ENCODE data around the gene CALB2. TPM values are rescaled to one million over a fixed set of nuclear protein-coding genes. Genes with fewer than 3 reads are reported as not detected.
A peak's percentile ranks its signal among the peaks of the same experiment; 100 is the strongest.

The CALB2 gene
- total and polyA plus RNA-seq, 2 of the 8 experiments (the other 6 are each of a cell fraction or from before 2014, with no cell fraction given): 1.9 to 2.6 TPM

DNA sequence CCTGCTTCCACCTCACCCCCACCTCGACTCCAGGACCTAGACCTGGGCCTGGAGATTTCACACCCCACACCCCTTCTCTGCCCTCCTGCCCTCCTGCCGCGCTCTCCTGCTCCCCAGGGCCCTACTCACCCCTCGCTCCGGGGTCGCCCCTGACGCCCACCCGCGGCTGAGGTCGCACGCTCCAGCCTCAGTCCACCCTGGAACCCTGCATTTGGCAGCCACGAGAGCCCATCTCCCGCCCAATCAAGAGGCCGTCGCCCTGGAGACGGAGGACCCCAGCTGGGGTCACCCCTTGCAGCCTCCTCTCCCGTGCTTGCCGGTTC, 67.2 kb downstream of the CALB2 start:
- Histone ChIP-seq H3K4me2 (ENCODE audit: insufficient read depth in 1 of 2, low read depth in 2 of 2, low read length in 2 of 2) (peak overlapping the region; percentile 82), H3K27me3 (replicated peaks in 1 of 4; ENCODE audit: control insufficient read depth in 3 of 4, extremely low read depth in 1 of 4, insufficient read depth in 3 of 4, low read length in 3 of 4) (peaks cover 0 to 13% (median 5%) of the 10 kb centered on the region in 4 experiments; a peak in 4 of 7 replicates), H2AFZ (ENCODE audit: low read length) (peak overlapping the region; percentile 67; the same call in 1 of the 2 replicates), H3K56ac (replicated peaks; ENCODE audit: insufficient read length, low read depth, low read length) (peak overlapping the region; percentile 63), H4K20me1 (replicated peaks in 1 of 2; ENCODE audit: control insufficient read depth in 1 of 2, insufficient read depth in 2 of 2, low read length in 2 of 2) (peaks cover 0 to 3% of the 10 kb centered on the region in 2 experiments), H4K5ac (ENCODE audit: insufficient read length, low read depth, low read length) (peak overlapping the region; percentile 47), H4K91ac (replicated peaks; ENCODE audit: insufficient read length, low read length) (peak overlapping the region; percentile 82), H3K4ac (replicated peaks; ENCODE audit: insufficient read length, low read depth, low read length) (peak overlapping the region; percentile 59), H3K27ac (ENCODE audit: low read depth, low read length) (no peak overlapping the region), H3K23me2 (ENCODE audit: low read depth, low read length) (peaks cover 5% of the 10 kb centered on the region; the same call in 1 of the 2 replicates), H3K4me3 (ENCODE audit: extremely low read depth in 1 of 4, insufficient read depth in 2 of 4, low read depth in 3 of 4, low read length in 4 of 4) (peak overlapping the region; percentile 63 to 83 (median 74)), H2BK12ac (ENCODE audit: low read depth, low read length) (peak overlapping the region; percentile 75; the same call in 1 of the 2 replicates), H2BK15ac (ENCODE audit: low read length) (no peak overlapping the region; the same call in 1 of the 2 replicates), H3K4me1 (replicated peaks in 1 of 4; ENCODE audit: control insufficient read depth in 3 of 4, insufficient read depth in 4 of 4, low read length in 3 of 4) (peaks cover 0 to 5% (median 3%) of the 10 kb centered on the region in 4 experiments; a peak in 5 of 7 replicates), H2AK5ac (ENCODE audit: low read depth, low read length) (no peak overlapping the region), H2BK20ac (ENCODE audit: low read length) (no peak overlapping the region), H2BK120ac (replicated peaks; ENCODE audit: low read depth, low read length) (no peak overlapping the region), H3K79me2 (ENCODE audit: control insufficient read depth in 1 of 2, insufficient read depth in 2 of 2, low read length in 2 of 2) (no peaks in the 10 kb centered on the region), H3K23ac (ENCODE audit: insufficient read length) (no peak overlapping the region), H3K18ac (ENCODE audit: extremely low read depth, low read length) (peak overlapping the region; percentile 87), H4K8ac (ENCODE audit: extremely low read depth, insufficient read depth, low read length) (peak overlapping the region; percentile 82; the same call in 1 of the 2 replicates), H3K79me1 (ENCODE audit: low read depth, low read length) (no peaks in the 10 kb centered on the region), H3K9me3 (ENCODE audit: insufficient read depth in 2 of 2, low read depth in 1 of 2, low read length in 1 of 2) (no peaks in the 10 kb centered on the region), H3K9ac (replicated peaks in 1 of 4; ENCODE audit: extremely low read depth in 1 of 4, low read depth in 3 of 4, low read length in 3 of 4) (peak overlapping the region in 2 of 4 experiments; percentile 38 to 44; a peak in 3 of 7 replicates), H3K14ac (ENCODE audit: insufficient read length) (no peak overlapping the region), H3K36me3 (ENCODE audit: control insufficient read depth in 2 of 4, insufficient read depth in 4 of 4, low read length in 3 of 4) (no peaks in the 10 kb centered on the region; a peak in 2 of 8 replicates), H2BK5ac (ENCODE audit: low read depth, low read length) (peak overlapping the region; percentile 66; the same call in 1 of the 2 replicates)
- 2% methylated on average over 7 of the region's 18 CpGs; no CpG with 5 or more reads in 1 of the 2 experiments for WGBS, 2 experiments (ENCODE audit: extremely low coverage in 1 of 2, insufficient coverage in 1 of 2, insufficient read length in 1 of 2, insufficient replicate concordance in 2 of 2, low coverage in 1 of 2, low lambda C conversion rate in 2 of 2, missing lambda C conversion rate in 1 of 2)
- no peak for FAIRE-seq
- ChIA-PET POLR2A (ENCODE audit: partially characterized antibody) (interaction anchor here (0.6 to 1.5 kb wide), 5 partner anchors 9 to 176 kb away, joined by 3 to 4 read pairs (median 3); partner anchors contain the start of gene CHST4), CTCF (ENCODE audit: partially characterized antibody) (interaction anchor here (0.5 to 7.8 kb wide), 5 partner anchors 11 to 185 kb away, joined by 3 to 99 read pairs (median 5); no protein-coding TSS in a partner anchor)
- no peak for TF ChIP-seq RAD21 (IDR thresholded peaks at IDR 0.05 in 1 of 2, conservative IDR thresholded peaks at IDR 0.05 in 1 of 2; ENCODE audit: low read depth in 2 of 2, low read length in 2 of 2)
- TF ChIP-seq, protein P1, sequence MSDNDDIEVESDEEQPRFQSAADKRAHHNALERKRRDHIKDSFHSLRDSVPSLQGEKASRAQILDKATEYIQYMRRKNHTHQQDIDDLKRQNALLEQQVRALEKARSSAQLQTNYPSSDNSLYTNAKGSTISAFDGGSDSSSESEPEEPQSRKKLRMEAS (IDR thresholded peaks at IDR 0.05): peak; percentile 30; the same call in 1 of the 2 replicates
- TF ChIP-seq, protein P2, sequence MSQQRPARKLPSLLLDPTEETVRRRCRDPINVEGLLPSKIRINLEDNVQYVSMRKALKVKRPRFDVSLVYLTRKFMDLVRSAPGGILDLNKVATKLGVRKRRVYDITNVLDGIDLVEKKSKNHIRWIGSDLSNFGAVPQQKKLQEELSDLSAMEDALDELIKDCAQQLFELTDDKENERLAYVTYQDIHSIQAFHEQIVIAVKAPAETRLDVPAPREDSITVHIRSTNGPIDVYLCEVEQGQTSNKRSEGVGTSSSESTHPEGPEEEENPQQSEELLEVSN (IDR thresholded peaks at IDR 0.05): peak; percentile 87
- DNase-seq (ENCODE audit: low read depth in 1 of 2, low spot score in 2 of 2): no peak

Measured in H1 (cell line).